Measurements from ENCODE around the gene LIMA1. TPM values are rescaled to one million over a fixed set of nuclear protein-coding genes. Genes with fewer than 3 reads are reported as not detected.
"Not testable (repeated sequence)": the region's sequence is repeated elsewhere in the genome, so short reads cannot be mapped to it uniquely, and the experiment has no call there.

LIMA1 gene
- total RNA-seq, 4 donors from 2014 or later, result 87.7 to 213 (median 152) TPM

DNA sequence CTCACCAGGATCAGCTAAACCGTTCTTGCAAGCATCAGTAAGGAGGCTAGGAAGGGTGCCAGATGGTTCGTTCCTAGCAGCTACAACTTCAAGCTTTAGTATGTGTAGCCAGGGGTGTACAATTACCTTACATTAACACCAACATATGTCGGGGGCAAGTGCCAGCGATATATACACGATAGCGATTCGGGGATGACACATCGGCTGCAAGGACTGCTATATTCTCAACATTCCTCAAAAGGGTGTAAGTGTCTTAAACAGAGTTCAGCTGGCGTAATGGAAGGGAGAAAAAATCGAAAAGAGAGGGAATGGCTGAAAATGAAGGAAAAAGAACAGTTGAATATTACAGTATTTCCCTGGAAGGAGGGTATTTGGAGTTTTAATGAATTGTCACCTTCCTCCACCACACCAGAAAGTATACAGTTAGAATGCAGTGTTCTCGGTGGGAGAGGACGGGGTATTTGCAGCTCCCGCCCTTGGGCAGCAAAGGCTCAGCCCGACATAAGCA, 545 bp downstream of the LIMA1 start:
- WGBS, 2 donors, result 3 to 5% methylated on average over 14 of the region's 14 CpGs
- H3K4me1 ChIP-seq, result peaks cover 0 to 28% (median 5%) of the 10 kb centered on the region in 4 donors
- H3K27ac ChIP-seq, result peak overlapping the region; percentile 60 to 87 (median 71)
- no peaks in the 10 kb centered on the region for H3K27me3 ChIP-seq
- H3K36me3 ChIP-seq, result no peaks in the 10 kb centered on the region
- H3K9me3 ChIP-seq, result no peaks in the 10 kb centered on the region
- peak overlapping the region; percentile 69 to 88 (median 80) for H3K4me3 ChIP-seq
- DNase-seq (ENCODE audit: low spot score in 2 of 2), result peak in 1 of 2 donors; percentile 42
- TF ChIP-seq, protein P1, sequence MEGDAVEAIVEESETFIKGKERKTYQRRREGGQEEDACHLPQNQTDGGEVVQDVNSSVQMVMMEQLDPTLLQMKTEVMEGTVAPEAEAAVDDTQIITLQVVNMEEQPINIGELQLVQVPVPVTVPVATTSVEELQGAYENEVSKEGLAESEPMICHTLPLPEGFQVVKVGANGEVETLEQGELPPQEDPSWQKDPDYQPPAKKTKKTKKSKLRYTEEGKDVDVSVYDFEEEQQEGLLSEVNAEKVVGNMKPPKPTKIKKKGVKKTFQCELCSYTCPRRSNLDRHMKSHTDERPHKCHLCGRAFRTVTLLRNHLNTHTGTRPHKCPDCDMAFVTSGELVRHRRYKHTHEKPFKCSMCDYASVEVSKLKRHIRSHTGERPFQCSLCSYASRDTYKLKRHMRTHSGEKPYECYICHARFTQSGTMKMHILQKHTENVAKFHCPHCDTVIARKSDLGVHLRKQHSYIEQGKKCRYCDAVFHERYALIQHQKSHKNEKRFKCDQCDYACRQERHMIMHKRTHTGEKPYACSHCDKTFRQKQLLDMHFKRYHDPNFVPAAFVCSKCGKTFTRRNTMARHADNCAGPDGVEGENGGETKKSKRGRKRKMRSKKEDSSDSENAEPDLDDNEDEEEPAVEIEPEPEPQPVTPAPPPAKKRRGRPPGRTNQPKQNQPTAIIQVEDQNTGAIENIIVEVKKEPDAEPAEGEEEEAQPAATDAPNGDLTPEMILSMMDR (IDR thresholded peaks at IDR 0.05), result no peak
- TF ChIP-seq EP300 (IDR thresholded peaks at IDR 0.05) (no peak), POLR2A (IDR thresholded peaks at IDR 0.05) (no peak)

DNA sequence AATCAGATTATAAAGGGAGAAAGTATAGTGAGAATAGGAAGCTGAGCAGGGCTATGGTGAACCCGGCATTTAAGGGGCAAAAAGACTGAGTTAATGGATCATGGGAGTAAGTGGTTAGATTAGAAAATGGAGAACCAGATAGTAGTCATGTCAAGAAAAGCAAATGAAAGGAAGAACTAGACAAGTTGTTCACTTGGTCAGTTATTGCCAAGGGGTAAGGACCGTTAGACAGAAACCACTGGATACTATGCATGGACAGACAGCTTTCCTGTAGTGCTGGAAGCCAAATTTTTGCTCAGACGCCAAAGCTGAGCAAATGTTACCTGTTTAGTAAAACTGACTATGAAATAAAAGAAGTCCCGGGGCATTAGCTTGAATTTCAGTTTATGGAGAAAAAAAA, 3.8 kb downstream of the LIMA1 start:
- no peak overlapping the region for H3K27ac ChIP-seq
- no peaks in the 10 kb centered on the region for H3K9me3 ChIP-seq
- H3K4me1 ChIP-seq, result peaks cover 0 to 38% (median 2%) of the 10 kb centered on the region in 4 donors
- DNase-seq (ENCODE audit: low spot score in 2 of 2), result no peak
- 88 to 91% methylated on average over 4 of the region's 4 CpGs for WGBS, 2 donors
- H3K4me3 ChIP-seq, result no peak overlapping the region
- H3K36me3 ChIP-seq, result no peaks in the 10 kb centered on the region
- TF ChIP-seq POLR2A (IDR thresholded peaks at IDR 0.05), result no peak
- no peak for TF ChIP-seq EP300 (IDR thresholded peaks at IDR 0.05)
- TF ChIP-seq, protein P1 (IDR thresholded peaks at IDR 0.05), result no peak
- no peaks in the 10 kb centered on the region for H3K27me3 ChIP-seq

DNA sequence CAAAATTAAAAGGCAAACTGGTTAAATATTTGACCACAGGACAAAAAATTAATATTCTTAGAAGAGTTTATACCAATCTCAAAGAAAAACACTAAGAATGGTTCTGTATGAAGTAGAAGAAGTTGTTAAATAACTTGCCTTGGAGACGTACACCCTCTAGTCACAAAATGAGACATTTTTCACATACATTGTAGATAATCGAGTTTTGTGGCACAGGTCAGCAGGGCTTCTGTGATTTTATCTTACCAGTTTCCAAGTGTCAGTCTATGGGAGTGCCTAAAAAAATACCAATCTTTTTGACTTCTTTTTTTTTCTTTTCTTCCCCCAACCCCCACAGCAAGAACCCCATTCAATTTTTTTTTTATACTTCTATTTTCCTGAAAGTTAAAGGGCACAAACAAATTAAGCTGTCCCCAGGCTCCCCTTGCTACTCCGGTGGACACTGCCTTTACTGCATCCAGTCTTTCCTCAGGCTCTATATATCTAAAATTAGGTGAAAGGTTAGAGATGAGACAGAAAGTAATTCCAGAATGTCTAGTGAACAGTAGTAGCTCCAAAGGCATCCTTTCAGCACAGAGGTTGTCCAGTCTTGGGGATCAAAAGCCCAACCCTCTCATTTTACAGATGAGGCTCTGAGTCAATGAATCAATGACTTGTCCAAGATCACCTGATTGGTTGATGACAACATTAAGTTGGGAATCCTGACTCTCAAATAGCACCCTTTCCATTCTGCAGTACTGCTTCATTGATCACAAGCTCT, 6.2 kb downstream of the LIMA1 start:
- TF ChIP-seq POLR2A (IDR thresholded peaks at IDR 0.05) (no peak), EP300 (IDR thresholded peaks at IDR 0.05) (no peak)
- TF ChIP-seq, protein P1 (IDR thresholded peaks at IDR 0.05), result no peak
- Histone ChIP-seq H3K27ac (peak overlapping the region in 2 of 4 donors; percentile 18 to 37), H3K27me3 (no peaks in the 10 kb centered on the region), H3K36me3 (no peaks in the 10 kb centered on the region), H3K4me3 (no peak overlapping the region), H3K9me3 (no peaks in the 10 kb centered on the region), H3K4me1 (peaks cover 0 to 41% (median 0%) of the 10 kb centered on the region in 4 donors)
- 50 to 59% methylated on average over 3 of the region's 3 CpGs for WGBS, 2 donors
- DNase-seq (ENCODE audit: low spot score in 2 of 2), result no peak

DNA sequence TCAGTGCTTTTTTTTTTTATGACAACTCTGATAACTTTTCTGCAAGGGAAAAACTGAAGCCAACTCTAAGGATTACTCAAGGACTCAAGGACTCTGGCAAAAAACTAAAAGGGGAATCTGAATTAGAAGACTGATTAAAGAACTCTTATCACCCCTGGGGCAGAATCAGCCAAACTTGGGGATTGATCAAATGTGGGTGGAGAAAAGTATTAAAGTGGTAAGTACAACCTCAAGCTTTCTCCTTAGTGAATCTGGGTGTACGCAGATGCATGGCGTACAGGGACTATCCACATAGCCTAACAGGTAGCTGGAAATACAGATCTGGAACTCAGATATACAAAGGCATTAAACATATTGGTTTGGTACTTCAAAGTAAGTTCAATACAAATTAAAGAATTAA, 7.3 kb downstream of the LIMA1 start:
- no peaks in the 10 kb centered on the region for H3K36me3 ChIP-seq
- no peaks in the 10 kb centered on the region for H3K9me3 ChIP-seq
- 94 to 95% methylated on average over 2 of the region's 2 CpGs for WGBS, 2 donors
- peaks cover 0 to 41% (median 0%) of the 10 kb centered on the region in 4 donors for H3K4me1 ChIP-seq
- TF ChIP-seq EP300 (IDR thresholded peaks at IDR 0.05) (no peak), POLR2A (IDR thresholded peaks at IDR 0.05) (no peak)
- TF ChIP-seq, protein P1 (IDR thresholded peaks at IDR 0.05), result no peak
- peak overlapping the region in 3 of 4 donors; percentile 37 to 66 (median 63) for H3K27ac ChIP-seq
- no peak overlapping the region for H3K4me3 ChIP-seq
- DNase-seq (ENCODE audit: low spot score in 2 of 2), result no peak
- H3K27me3 ChIP-seq, result no peaks in the 10 kb centered on the region

DNA sequence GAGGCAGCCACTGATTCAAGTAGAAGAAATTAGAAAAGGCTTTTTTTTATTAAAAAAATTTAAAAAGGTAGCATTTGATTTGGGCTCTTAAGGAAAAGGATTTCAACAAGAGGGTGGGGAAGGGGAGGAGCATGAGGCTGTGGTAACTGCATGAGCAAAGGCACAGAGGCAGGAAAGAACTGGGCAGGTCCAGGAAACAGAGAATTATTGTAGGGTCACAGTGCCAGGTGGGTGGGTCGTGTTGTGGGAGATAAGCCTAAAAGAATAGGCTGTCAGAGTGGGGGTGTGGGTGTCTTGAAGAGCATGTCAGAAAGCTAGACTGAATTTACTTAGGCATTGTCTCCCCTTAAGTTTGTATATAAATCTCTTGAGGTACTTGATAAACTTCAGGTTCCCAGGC, 7.8 kb downstream of the LIMA1 start:
- Histone ChIP-seq H3K27me3 (no peaks in the 10 kb centered on the region), H3K4me1 (peaks cover 0 to 45% (median 0%) of the 10 kb centered on the region in 4 donors), H3K9me3 (no peaks in the 10 kb centered on the region), H3K4me3 (no peak overlapping the region), H3K36me3 (no peaks in the 10 kb centered on the region), H3K27ac (peak overlapping the region in 3 of 4 donors; percentile 37 to 66 (median 63))
- peak in 1 of 2 donors; percentile 18 for DNase-seq (ENCODE audit: low spot score in 2 of 2)
- 28 to 39% methylated on average over 1 of the region's 1 CpG for WGBS, 2 donors
- TF ChIP-seq, protein P1 (IDR thresholded peaks at IDR 0.05), result no peak
- TF ChIP-seq POLR2A (IDR thresholded peaks at IDR 0.05) (no peak), EP300 (IDR thresholded peaks at IDR 0.05) (no peak)

DNA sequence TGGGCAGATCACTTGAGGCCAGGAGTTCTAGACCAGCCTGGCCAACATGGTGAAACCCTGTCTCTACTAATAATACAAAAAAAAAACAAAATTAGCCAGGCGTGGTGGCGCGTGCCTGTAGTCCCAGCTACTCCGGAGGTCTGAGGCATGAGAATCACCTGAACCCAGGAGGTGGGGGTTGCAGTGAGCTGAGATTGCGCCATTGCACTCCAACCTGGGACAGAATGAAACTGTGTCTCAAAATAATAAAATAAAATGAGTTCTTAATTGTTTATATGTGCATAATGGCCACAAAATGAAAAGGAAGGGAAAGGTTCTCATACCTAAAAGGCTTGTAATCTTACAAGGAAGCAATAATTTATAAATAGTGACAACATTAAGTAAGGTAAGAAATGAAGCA, 8.2 kb downstream of the LIMA1 start:
- not testable (repeated sequence) for H3K36me3 ChIP-seq; H3K4me3 ChIP-seq; H3K27me3 ChIP-seq; H3K9me3 ChIP-seq; DNase-seq (ENCODE audit: low spot score in 2 of 2)
- WGBS, 2 donors, result 88 to 91% methylated on average over 5 of the region's 5 CpGs
- Histone ChIP-seq H3K4me1 (peaks cover 0 to 45% (median 0%) of the 10 kb centered on the region in 4 donors), H3K27ac (peak overlapping the region in 2 of 4 donors; percentile 11 to 37)
